ENCODE results near the gene DTX4.

Gene DTX4

GRCh38 chr11:59219836-59220235, 47.9 kb downstream of the DTX4 start:
- DNase-seq (ENCODE audit: low read depth), result no peak

GRCh38 chr11:59221441-59221840, 49.5 kb downstream of the DTX4 start:
- no peak for DNase-seq (ENCODE audit: low read depth)

- no peak for DNase-seq (ENCODE audit: low read depth)
Measured at GRCh38 chr11:59222464-59223060, 50.6 kb downstream of the DTX4 start.

- DNase-seq (ENCODE audit: low read depth), result no peak
Measured at GRCh38 chr11:59223177-59223576, 51.2 kb downstream of the DTX4 start.

- no peak for DNase-seq (ENCODE audit: low read depth)
Measured at GRCh38 chr11:59223611-59224010, 51.7 kb downstream of the DTX4 start.

GRCh38 chr11:59224351-59224928, 52.5 kb downstream of the DTX4 start:
- no peak for DNase-seq (ENCODE audit: low read depth)

GRCh38 chr11:59225017-59225416, 53.1 kb downstream of the DTX4 start:
- no peak for DNase-seq (ENCODE audit: low read depth)

GRCh38 chr11:59226396-59226795, 54.5 kb downstream of the DTX4 start:
- DNase-seq (ENCODE audit: low read depth), result no peak

GRCh38 chr11:59240322-59240721, 68.4 kb downstream of the DTX4 start:
- DNase-seq (ENCODE audit: low read depth), result no peak

- no peak for DNase-seq (ENCODE audit: low read depth)
Measured at GRCh38 chr11:59243633-59244032, 71.7 kb downstream of the DTX4 start.

GRCh38 chr11:59247531-59248227, 75.7 kb downstream of the DTX4 start:
- DNase-seq (ENCODE audit: low read depth), result no peak

- no peak for DNase-seq (ENCODE audit: low read depth)
Measured at GRCh38 chr11:59249535-59249934, 77.6 kb downstream of the DTX4 start.

- DNase-seq (ENCODE audit: low read depth), result no peak
Measured at GRCh38 chr11:59253001-59253400, 81.1 kb downstream of the DTX4 start.

GRCh38 chr11:59254286-59254685, 82.4 kb downstream of the DTX4 start:
- no peak for DNase-seq (ENCODE audit: low read depth)

- DNase-seq (ENCODE audit: low read depth), result no peak
Measured at GRCh38 chr11:59255281-59255680, 83.3 kb downstream of the DTX4 start.
